BE2C (cell line): ENCODE results near the gene ANKS4B.

ENCODE experiments used
- DNase-seq: peaks from one replicate; pipeline ENCODE4 v3.0.0-alpha.2; 2020
- H3K27me3 ChIP-seq: fragments of 250-450 bp; sonication (Bioruptor Pico); 2 replicates; pipeline ENCODE4 v1.5.1; 2020; ENCODE audit warnings: mild to moderate bottlenecking
- H3K36me3 ChIP-seq: fragments of 250-450 bp; sonication (Bioruptor Pico); 2 replicates; pipeline ENCODE4 v1.5.1; 2020; ENCODE audit warnings: mild to moderate bottlenecking
- H3K4me1 ChIP-seq: fragments of 250-450 bp; sonication (Bioruptor Pico); 2 replicates; pipeline ENCODE4 v1.5.1; 2020
- H3K4me3 ChIP-seq: 2 replicates; pipeline ENCODE4 v1.5.1; 2011; ENCODE audit warnings: low read depth, low read length
- H3K9me3 ChIP-seq: fragments of 250-450 bp; sonication (Bioruptor Pico); 2 replicates; pipeline ENCODE4 v1.5.1; 2020
- CTCF ChIP-seq: IDR thresholded peaks from 2 replicates; pipeline ENCODE4 v1.5.1; 2012; ENCODE audit warnings: mild to moderate bottlenecking, low read depth, low read length

Gene ANKS4B

GRCh38 chr16:21262779-21263639 lies 29.5 kb downstream of the ANKS4B start:
- Histone ChIP-seq H3K27me3 (no peaks in the 10 kb centered on the region), H3K4me3 (no peak overlapping the region), H3K4me1 (no peaks in the 10 kb centered on the region), H3K36me3 (no peaks in the 10 kb centered on the region), H3K9me3 (no peaks in the 10 kb centered on the region)
- no peak for TF ChIP-seq CTCF
- no peak for DNase-seq

GRCh38 chr16:21263640-21264570 lies 30.4 kb downstream of the ANKS4B start:
- no peak for TF ChIP-seq CTCF
- H3K27me3 ChIP-seq, result no peaks in the 10 kb centered on the region
- no peaks in the 10 kb centered on the region for H3K9me3 ChIP-seq
- no peak for DNase-seq
- H3K36me3 ChIP-seq, result no peaks in the 10 kb centered on the region
- no peaks in the 10 kb centered on the region for H3K4me1 ChIP-seq
- H3K4me3 ChIP-seq, result no peak overlapping the region

GRCh38 chr16:21264571-21265036 lies 31.1 kb downstream of the ANKS4B start:
- no peak for TF ChIP-seq CTCF
- Histone ChIP-seq H3K4me1 (no peaks in the 10 kb centered on the region), H3K27me3 (no peaks in the 10 kb centered on the region), H3K36me3 (no peaks in the 10 kb centered on the region), H3K9me3 (no peaks in the 10 kb centered on the region), H3K4me3 (no peak overlapping the region)
- DNase-seq, result no peak

- DNase-seq, result no peak
- Histone ChIP-seq H3K4me1 (no peaks in the 10 kb centered on the region), H3K27me3 (no peaks in the 10 kb centered on the region), H3K4me3 (no peak overlapping the region), H3K36me3 (no peaks in the 10 kb centered on the region), H3K9me3 (no peaks in the 10 kb centered on the region)
- TF ChIP-seq CTCF, result no peak
Measured at GRCh38 chr16:21265104-21265837, 31.8 kb downstream of the ANKS4B start.

GRCh38 chr16:21267298-21267697 lies 33.8 kb downstream of the ANKS4B start:
- Histone ChIP-seq H3K36me3 (no peaks in the 10 kb centered on the region), H3K9me3 (no peaks in the 10 kb centered on the region), H3K4me1 (no peaks in the 10 kb centered on the region), H3K27me3 (no peaks in the 10 kb centered on the region), H3K4me3 (no peak overlapping the region)
- no peak for DNase-seq
- no peak for TF ChIP-seq CTCF
